Measurements from ENCODE around the gene SEMA4A.
"Not testable (repeated sequence)": the region's sequence is repeated elsewhere in the genome, so short reads cannot be mapped to it uniquely, and the experiment has no call there.

The SEMA4A gene

GRCh38 chr1:156198831-156199349 lies 45.5 kb downstream of the SEMA4A start:
- DNase-seq = no peak

GRCh38 chr1:156200044-156200443 lies 46.7 kb downstream of the SEMA4A start:
- DNase-seq = no peak

GRCh38 chr1:156203331-156203730 lies 49.9 kb downstream of the SEMA4A start:
- no peak for DNase-seq

- no peak for DNase-seq
Measured at GRCh38 chr1:156204686-156205085, 51.3 kb downstream of the SEMA4A start.

- DNase-seq = no peak
Measured at GRCh38 chr1:156211243-156211642, 57.9 kb downstream of the SEMA4A start.

GRCh38 chr1:156212130-156212529 lies 58.7 kb downstream of the SEMA4A start:
- no peak for DNase-seq

- DNase-seq = peak; percentile 90
Measured at GRCh38 chr1:156212833-156213643, 59.7 kb downstream of the SEMA4A start, which contains the start of gene PMF1. PMF1 (plus strand) TSS chr1:156213007; CDS start chr1:156213016, 9 bp downstream.

- no peak for DNase-seq
Measured at GRCh38 chr1:156213644-156213966, 60.2 kb downstream of the SEMA4A start.

GRCh38 chr1:156214024-156214748 lies 60.8 kb downstream of the SEMA4A start:
- no peak for DNase-seq

GRCh38 chr1:156216361-156217086 lies 63.1 kb downstream of the SEMA4A start:
- DNase-seq = not testable (repeated sequence)

- DNase-seq = no peak
Measured at GRCh38 chr1:156217871-156218270, 64.5 kb downstream of the SEMA4A start.

GRCh38 chr1:156220226-156220625 lies 66.8 kb downstream of the SEMA4A start:
- no peak for DNase-seq

GRCh38 chr1:156221986-156222692 lies 68.8 kb downstream of the SEMA4A start:
- no peak for DNase-seq

GRCh38 chr1:156225677-156226014 lies 72.3 kb downstream of the SEMA4A start:
- DNase-seq = no peak

- DNase-seq = no peak
Measured at GRCh38 chr1:156226116-156226538, 72.7 kb downstream of the SEMA4A start.

- no peak for DNase-seq
Measured at GRCh38 chr1:156226782-156227181, 73.4 kb downstream of the SEMA4A start.

Measured in activated gamma-delta T cell (primary cell).